Ovary (tissue), 9 donors: Measurements from ENCODE around the gene ADCY5. TPM values are rescaled to one million over a fixed set of nuclear protein-coding genes. Genes with fewer than 3 reads are reported as not detected.

Experiments used
- DNase-seq, 5 donors: peaks; one replicate each; pipeline ENCODE4 v3.0.0-alpha.2; 2019 to 2020
- H3K27ac ChIP-seq, 2 donors: fragments of 200-600 bp; one replicate each; pipeline versions ENCODE4 v1.5.1 to v1.8.0; 2019 to 2022
- H3K27me3 ChIP-seq: fragments of 200-600 bp; one replicate; pipeline ENCODE4 v1.8.0; 2022
- H3K36me3 ChIP-seq: fragments of 200-600 bp; sonication (generic); one replicate; pipeline ENCODE4 v1.5.1; 2019
- H3K4me1 ChIP-seq: one replicate; pipeline ENCODE4 v1.8.1; 2013; ENCODE audit warnings: mild to moderate bottlenecking, moderate library complexity; ENCODE audit not compliant: insufficient read depth
- H3K4me3 ChIP-seq: fragments of 200-600 bp; sonication (generic); one replicate; pipeline ENCODE4 v1.5.1; 2017
- H3K9me3 ChIP-seq, 2 donors: fragments of 200-600 bp in 1 of 2; sonication (generic) in 1 of 2; one replicate each; pipeline versions ENCODE4 v1.5.1 to v1.8.1; 2013 to 2019; ENCODE audit warnings: mild to moderate bottlenecking in 1 of 2, moderate library complexity in 1 of 2
- EP300 ChIP-seq: sonication (generic); formaldehyde crosslinking; IDR thresholded peaks from one replicate; pipeline ENCODE4 v1.6.1; 2017; ENCODE audit warnings: antibody characterized with exemption
- POLR2A ChIP-seq: fragments of 450-650 bp; IDR thresholded peaks from one replicate; pipeline ENCODE4 v1.6.1; 2017; ENCODE audit warnings: antibody characterized with exemption, mild to moderate bottlenecking, moderate library complexity
- WGBS, 3 donors: extraction: QIAGEN DNeasy Blood & Tissue Kit in 1 of 3; methylation state at CpG; one replicate each; pipeline versions ENCODE4 v1.1.5 to v1.1.7; 2013 to 2017; 5-methylcytosine and 5-hydroxymethylcytosine counted together
- intact Hi-C, 4 donors: fragments of 100-400 bp; cut with DNase I; formaldehyde crosslinking; loops; one replicate each; pipeline versions ENCODE4 v1.11.0 to v1.15.1; 2022 to 2023
- polyA plus RNA-seq, 2 donors: library from polyadenylated mRNA; stranded (reverse); fragments of 200-250 nt in 1 of 2; fragments of 350-450 nt in 1 of 2; fragmentation: Illumina TruSeq in 1 of 2; extraction: RNeasy Lipid Tissue Mini Kit (QIAGEN cat#74804) in 1 of 2; gene quantifications; one replicate each; pipeline ENCODE4 v1.2.3, GENCODE V29; 2013 to 2014
- total RNA-seq, 7 donors: library from RNA; depleted of rRNA in 2 of 7; stranded (reverse); fragments of >200 nt in 2 of 7; fragmentation: NEBNext Ultra II Directional in 3 of 7; extraction: Animal tissue kit (Norgen Biotek cat#: 25700) in 3 of 7; gene quantifications; one replicate each; pipeline versions ENCODE4 v1.1.0 to v1.2.4, GENCODE V29; 2016 to 2023
- TF ChIP-seq, protein P1 (sequence below), 3 donors: fragments of 450-650 bp in 2 of 3; fragments of 200-600 bp in 1 of 3; IDR thresholded peaks; one replicate each; pipeline versions ENCODE4 v1.5.1 to v1.8.0; 2016 to 2022; ENCODE audit warnings: antibody characterized with exemption in 3 of 3, mild to moderate bottlenecking in 1 of 3
- donor health status: DM: no; HTN: no; CAD: no; lungs with moderate emphysema.
- donor health status: DM: no; HTN: no; CAD: no.
- donor health status: Bipolar disorder and iron deficiency.
- donor health status: DM: yes; HTN: yes; CAD: no.
- donor health status: DM: no; HTN: no; CAD: no.
- donor health status: DM: yes; HTN: yes; CAD: no.

Gene ADCY5
- total and polyA plus RNA-seq, 9 donors = 5.3 to 36.2 (median 20.3) TPM

DNA sequence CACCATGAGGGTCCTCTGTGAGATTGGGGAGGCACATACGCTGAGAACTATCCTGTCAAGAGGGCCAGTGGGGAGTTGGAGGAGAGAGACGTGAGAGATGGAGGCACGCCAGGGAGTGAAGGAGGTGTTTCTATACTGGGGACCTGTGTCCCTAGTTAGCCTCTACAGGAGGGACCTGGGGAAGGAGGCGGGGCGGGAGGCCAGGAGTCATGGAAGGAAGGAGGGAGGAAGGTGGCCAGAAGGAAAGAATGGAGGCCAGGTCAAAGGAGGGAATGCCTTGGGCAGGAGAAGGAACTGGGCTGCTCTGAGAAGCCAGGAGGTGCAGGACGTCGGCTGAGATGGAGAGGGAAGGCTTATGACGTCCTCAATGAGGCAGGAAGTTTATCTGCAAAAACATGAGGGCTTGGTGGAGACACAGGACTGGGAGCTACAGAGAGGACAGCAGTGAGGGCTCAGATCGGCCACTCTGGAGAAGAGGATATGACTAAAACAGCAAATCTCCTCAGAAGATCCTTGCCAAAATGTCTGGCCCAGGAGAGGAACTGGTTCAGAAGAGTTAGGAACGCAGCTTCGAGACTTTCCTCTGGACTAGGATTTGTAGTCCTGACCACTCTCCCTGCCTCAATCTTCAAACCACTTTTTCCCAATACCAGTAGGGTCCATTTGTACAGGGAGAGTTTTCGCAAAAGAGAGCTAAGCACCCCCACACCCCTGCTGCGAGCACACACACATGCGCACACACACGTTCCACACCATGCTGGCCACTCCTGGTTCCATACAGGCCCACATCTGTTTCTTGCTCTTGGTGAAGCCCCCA is 59.9 kb downstream of the ADCY5 start:
- DNase-seq = peak in 2 of 5 donors; percentile 39 to 41
- Histone ChIP-seq H3K4me1 (peaks cover 54% of the 10 kb centered on the region), H3K4me3 (no peak overlapping the region), H3K27me3 (no peaks in the 10 kb centered on the region), H3K9me3 (no peaks in the 10 kb centered on the region), H3K27ac (peak overlapping the region in 1 of 2 donors; percentile 90), H3K36me3 (no peaks in the 10 kb centered on the region)
- 80 to 84% (median 82%) methylated on average over 15 of the region's 15 CpGs for whole genome bisulfite sequencing, 3 donors
- intact Hi-C loops = loop anchor here in 1 of 4 donors (10.0 kb wide), 1 partner anchor 56 kb away; the partner anchor contains the start of gene ADCY5
- TF ChIP-seq, protein P1, sequence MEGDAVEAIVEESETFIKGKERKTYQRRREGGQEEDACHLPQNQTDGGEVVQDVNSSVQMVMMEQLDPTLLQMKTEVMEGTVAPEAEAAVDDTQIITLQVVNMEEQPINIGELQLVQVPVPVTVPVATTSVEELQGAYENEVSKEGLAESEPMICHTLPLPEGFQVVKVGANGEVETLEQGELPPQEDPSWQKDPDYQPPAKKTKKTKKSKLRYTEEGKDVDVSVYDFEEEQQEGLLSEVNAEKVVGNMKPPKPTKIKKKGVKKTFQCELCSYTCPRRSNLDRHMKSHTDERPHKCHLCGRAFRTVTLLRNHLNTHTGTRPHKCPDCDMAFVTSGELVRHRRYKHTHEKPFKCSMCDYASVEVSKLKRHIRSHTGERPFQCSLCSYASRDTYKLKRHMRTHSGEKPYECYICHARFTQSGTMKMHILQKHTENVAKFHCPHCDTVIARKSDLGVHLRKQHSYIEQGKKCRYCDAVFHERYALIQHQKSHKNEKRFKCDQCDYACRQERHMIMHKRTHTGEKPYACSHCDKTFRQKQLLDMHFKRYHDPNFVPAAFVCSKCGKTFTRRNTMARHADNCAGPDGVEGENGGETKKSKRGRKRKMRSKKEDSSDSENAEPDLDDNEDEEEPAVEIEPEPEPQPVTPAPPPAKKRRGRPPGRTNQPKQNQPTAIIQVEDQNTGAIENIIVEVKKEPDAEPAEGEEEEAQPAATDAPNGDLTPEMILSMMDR (IDR thresholded peaks at IDR 0.05) = no peak
- TF ChIP-seq POLR2A (no peak), EP300 (no peak)

DNA sequence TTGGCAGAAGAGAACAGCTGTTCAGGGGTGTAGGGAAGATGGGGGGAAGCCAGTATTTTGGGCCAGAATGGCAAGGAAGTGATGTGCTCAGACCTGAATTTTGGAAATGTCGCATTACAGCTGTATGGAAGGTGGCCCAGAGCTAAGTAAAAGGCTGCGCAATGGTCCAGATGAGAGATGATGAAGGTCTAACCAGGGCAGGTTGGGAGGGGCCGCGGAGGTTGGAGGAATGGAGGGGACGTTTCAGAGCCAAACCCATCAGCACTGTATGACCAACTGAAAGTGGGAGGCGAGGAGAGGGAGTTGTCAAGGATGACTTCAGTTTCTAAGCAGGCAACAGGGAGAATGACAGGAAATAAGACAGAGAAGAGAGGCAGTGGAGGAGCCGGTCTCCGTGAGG is 60.8 kb downstream of the ADCY5 start:
- TF ChIP-seq, protein P1 (IDR thresholded peaks at IDR 0.05) = no peak
- no peak for TF ChIP-seq EP300
- no peak for TF ChIP-seq POLR2A
- no peak overlapping the region for H3K4me3 ChIP-seq
- H3K9me3 ChIP-seq = no peaks in the 10 kb centered on the region
- peaks cover 61% of the 10 kb centered on the region for H3K4me1 ChIP-seq
- 71 to 85% (median 84%) methylated on average over 8 of the region's 8 CpGs for WGBS, 3 donors
- peak in 2 of 5 donors; percentile 12 to 27 for DNase-seq
- no peaks in the 10 kb centered on the region for H3K27me3 ChIP-seq
- no peaks in the 10 kb centered on the region for H3K36me3 ChIP-seq
- peak overlapping the region in 1 of 2 donors; percentile 90 for H3K27ac ChIP-seq
- intact Hi-C loops = loop anchor here in 1 of 4 donors (10.0 kb wide), 1 partner anchor 57 kb away; the partner anchor contains the start of gene ADCY5

DNA sequence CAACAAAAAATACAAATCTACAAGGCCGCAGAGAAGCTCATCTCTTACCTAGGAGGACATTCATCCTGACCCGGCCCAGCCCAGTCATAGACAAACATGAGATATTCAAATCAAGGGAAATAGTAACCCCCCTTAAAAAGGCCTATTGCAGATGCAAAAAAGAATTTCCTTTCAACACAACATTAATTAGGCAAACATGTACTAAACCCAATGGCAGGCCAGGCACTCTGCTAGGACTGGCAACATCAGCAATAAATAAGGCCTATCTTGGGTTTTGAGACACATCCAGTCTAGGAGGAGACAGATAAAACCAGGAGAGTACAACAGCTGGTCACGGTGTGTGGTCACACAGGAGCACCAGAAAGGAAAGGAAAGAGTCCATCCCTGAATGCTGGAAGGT is 61.4 kb downstream of the ADCY5 start:
- intact Hi-C loops = loop anchor here in 1 of 4 donors (10.0 kb wide), 1 partner anchor 57 kb away; the partner anchor contains the start of gene ADCY5
- DNase-seq = peak in 2 of 5 donors; percentile 14 to 19
- H3K4me1 ChIP-seq = peaks cover 62% of the 10 kb centered on the region
- H3K27ac ChIP-seq = peak overlapping the region in 1 of 2 donors; percentile 90
- 28 to 50% (median 38%) methylated on average over 3 of the region's 3 CpGs for WGBS, 3 donors
- TF ChIP-seq, protein P1 (IDR thresholded peaks at IDR 0.05) = no peak
- TF ChIP-seq EP300 = no peak
- H3K4me3 ChIP-seq = no peak overlapping the region
- no peaks in the 10 kb centered on the region for H3K9me3 ChIP-seq
- H3K36me3 ChIP-seq = no peaks in the 10 kb centered on the region
- H3K27me3 ChIP-seq = no peaks in the 10 kb centered on the region

DNA sequence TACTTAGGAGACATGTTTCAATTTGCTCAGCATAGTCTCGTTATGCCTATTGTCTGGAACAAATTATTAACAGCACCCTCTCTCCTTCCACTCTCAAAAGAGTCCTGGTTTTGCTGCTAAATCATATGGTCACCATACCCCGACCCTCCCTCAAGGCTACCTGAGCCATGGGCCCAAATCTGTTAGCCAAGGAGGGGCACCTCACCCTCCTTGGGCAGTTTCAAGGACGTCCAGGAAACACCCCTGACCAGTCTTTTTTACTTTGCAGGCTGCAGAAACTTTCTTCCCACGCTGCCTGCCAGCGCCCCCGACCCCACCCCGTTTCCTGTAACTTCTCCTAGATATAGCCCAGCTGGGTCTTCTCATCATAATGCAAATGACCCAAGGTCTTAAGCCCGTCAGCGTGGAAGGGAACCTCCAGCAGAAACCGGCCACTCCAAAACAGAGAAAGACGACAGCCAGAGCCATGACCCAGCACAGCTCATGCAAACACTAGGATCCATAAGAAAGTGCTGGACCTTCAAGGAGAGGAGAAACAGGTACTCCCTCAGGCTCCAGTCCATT is 62.3 kb downstream of the ADCY5 start:
- peaks cover 56% of the 10 kb centered on the region for H3K4me1 ChIP-seq
- peak in 3 of 5 donors; percentile 47 to 65 (median 59) for DNase-seq
- no peak overlapping the region for H3K4me3 ChIP-seq
- intact Hi-C loops = loop anchor here in 1 of 4 donors (10.0 kb wide), 1 partner anchor 58 kb away; the partner anchor contains the start of gene ADCY5
- H3K36me3 ChIP-seq = no peaks in the 10 kb centered on the region
- peak overlapping the region in 1 of 2 donors; percentile 35 for H3K27ac ChIP-seq
- TF ChIP-seq EP300 (no peak), POLR2A (no peak)
- TF ChIP-seq, protein P1 (IDR thresholded peaks at IDR 0.05) = no peak
- H3K9me3 ChIP-seq = no peaks in the 10 kb centered on the region
- H3K27me3 ChIP-seq = no peaks in the 10 kb centered on the region
- WGBS, 3 donors = 6 to 9% (median 9%) methylated on average over 11 of the region's 11 CpGs
